Renal cortical epithelial cell (primary cell): ENCODE measurements around the gene USP31. TPM values are rescaled to one million over a fixed set of nuclear protein-coding genes. Genes with fewer than 3 reads are reported as not detected.
"Not testable (repeated sequence)": the region's sequence is repeated elsewhere in the genome, so short reads cannot be mapped to it uniquely, and the experiment has no call there.

ENCODE experiments used
- DNase-seq: peaks from one replicate; pipeline ENCODE4 v3.0.0-alpha.2; 2011; ENCODE audit warnings: low read depth
- total RNA-seq: library from RNA; depleted of rRNA; stranded (reverse); fragments of >200 nt; gene quantifications from 2 replicates; pipeline ENCODE4 v1.2.3, GENCODE V29; 2014

The USP31 gene
- total RNA-seq, 1 donor from 2014 or later, result 21.5 TPM

DNA sequence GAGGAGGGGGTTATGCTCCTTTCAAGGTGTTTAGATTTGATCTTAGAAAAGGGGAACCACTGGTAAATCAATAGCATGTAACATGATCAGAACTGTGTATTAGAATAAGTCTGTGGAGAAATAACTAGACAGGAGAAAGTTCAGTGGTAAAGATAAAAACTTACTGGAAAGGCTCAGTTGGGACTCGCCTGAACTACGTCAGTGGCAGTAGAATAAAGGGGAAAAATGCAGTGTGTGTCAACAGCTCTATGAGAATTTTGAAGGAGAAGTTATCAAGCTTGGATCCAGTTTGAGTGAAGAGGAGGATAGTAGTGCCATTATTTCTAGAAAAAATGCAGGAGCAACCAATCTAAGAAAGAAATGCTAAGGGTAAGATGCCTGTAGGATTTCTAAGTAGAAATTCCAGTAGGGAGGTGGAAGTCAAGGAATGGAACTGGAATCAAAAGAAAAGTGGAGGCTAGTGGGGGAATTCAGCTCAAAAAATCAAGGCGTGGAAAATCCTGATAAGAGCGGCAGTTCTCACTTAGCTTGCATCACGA is 48.2 kb downstream of the USP31 start:
- no peak for DNase-seq

DNA sequence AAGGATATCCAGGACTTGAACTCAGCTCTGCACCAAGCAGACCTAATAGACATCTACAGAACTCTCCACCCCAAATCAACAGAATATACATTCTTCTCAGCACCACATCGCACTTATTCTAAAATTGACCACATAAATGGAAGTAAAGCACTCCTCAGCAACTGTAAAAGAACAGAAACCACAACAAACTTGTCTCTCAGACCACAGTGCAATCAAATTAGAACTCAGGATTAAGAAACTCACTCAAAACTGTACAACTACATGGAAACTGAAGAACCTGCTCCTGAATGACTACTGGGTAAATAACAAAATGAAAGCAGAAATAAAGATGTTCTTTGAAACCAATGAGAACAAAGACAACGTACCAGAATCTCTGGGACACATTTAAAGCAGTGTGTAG is 52.8 kb downstream of the USP31 start:
- DNase-seq, result not testable (repeated sequence)

DNA sequence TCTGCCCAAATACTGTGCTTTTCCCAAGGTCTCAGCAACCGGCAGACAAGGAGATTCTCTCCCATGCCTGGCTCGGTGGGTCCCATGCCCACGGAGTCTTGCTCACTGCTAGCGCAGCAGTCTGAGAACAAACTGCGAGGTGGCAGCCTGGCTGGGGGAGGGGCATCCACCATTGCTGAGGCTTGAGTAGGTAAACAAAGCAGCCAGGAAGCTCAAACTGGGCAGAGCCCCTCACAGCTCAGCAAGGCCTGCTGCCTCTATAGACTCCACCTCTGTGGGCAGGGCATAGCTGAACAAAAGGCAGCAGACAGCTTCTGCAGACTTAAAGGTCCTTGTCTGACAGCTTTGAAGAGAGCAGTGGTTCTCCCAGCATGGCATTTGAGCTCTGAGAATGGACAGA is 55.1 kb downstream of the USP31 start:
- DNase-seq, result not testable (repeated sequence)

DNA sequence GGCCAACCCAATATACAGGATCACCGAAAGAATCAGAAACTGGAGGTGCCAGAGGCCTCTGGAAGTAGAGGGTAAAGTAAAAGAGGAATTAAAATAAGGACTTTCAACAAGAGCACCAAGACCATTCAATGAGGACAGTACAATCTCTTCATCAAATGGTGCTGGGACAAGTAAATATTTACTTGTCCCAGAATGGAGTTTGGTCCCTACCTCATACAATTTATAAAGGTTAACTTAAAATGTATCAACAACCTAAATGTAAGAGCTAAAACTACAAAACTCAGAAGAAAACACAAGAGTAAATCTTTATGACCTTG is 56.5 kb downstream of the USP31 start:
- no peak for DNase-seq

DNA sequence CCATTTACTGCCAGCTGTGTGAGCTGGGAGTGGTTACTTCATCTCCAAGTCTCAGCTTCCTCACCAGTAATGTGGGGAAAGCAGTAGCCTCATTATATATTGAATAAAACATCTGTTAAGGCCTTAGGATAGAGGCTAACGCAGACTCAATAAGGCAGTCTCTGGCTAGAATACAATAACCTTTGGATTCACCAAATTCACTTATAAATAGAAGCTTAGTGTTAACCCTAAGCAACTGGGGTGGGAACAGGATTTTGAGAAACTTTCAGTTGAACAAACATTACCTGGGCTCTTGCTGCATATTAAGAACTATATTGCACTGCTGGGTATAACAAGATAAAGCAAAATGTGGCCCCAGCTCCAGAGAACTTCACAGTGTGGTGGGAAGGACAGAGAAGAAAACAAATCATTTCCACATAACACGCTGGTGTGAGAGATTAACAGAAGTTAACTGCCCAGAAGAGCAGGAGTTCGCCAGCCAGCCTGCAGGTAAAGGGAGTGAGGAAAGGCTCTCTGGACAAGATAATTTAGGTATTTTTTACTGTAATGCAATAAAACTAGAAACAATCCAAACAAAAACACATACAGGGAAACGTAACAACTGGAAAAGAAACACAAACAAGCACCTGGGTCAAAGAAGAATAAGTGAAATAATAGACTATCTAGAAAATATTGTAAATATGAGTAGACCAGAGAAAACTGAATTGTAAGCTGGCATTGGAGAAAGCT is 57.0 kb downstream of the USP31 start:
- no peak for DNase-seq

DNA sequence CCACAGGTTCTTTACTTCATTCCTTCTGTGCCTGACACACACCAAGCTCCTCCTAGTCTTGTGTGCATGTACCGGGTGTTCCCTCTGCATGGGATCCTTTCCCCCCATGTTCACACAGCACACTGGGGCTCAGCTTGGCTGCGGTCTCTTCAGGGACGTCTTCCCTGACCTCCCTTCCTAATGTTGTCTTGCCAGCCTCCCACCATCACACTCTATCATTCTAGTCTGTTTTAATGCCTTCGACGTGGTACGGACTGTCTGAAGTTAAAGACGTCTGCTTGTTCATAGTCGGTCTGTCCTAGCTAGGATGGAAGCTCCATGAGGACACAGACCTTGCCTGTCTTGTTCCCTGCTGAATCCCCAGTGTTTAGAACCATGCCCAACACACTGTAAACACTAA is 60.1 kb downstream of the USP31 start:
- DNase-seq, result no peak

DNA sequence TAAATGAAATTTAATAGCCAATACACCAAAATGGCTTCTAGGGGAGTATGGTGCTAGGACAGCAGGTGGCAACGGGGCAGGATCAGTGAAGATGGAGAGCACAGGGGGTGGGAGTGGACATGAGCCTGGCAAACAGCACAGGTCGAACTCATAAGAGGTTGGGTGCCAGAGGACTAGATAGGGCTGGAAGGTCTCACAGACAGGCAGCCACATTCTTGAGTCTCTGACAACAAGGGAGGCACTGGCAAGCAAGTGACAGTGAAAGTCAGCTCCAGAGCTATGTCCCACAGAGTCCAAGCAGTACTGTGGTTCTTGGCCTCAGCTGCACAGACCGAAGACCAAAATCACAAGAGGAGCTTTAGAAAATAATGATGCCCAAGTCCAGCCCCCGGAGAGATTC is 61.2 kb downstream of the USP31 start:
- no peak for DNase-seq

DNA sequence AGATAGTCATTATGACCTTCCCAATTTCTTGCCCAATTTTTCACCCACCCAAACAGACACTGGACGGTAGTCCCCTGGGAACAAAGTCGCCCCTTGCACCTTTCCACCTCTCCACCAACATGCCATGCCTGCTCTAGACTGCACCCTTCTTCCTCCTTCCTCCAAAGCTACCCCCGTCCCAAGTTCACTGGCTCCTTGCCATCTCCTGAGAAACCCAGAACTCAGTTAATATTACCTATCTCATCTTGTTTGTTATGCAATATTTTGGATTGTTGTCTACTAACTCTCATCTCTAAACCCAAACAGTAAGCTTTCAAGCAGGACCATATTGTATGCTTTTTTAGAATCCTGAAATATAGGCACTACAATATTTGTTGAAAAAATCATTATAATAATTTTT is 63.3 kb downstream of the USP31 start:
- DNase-seq, result no peak

DNA sequence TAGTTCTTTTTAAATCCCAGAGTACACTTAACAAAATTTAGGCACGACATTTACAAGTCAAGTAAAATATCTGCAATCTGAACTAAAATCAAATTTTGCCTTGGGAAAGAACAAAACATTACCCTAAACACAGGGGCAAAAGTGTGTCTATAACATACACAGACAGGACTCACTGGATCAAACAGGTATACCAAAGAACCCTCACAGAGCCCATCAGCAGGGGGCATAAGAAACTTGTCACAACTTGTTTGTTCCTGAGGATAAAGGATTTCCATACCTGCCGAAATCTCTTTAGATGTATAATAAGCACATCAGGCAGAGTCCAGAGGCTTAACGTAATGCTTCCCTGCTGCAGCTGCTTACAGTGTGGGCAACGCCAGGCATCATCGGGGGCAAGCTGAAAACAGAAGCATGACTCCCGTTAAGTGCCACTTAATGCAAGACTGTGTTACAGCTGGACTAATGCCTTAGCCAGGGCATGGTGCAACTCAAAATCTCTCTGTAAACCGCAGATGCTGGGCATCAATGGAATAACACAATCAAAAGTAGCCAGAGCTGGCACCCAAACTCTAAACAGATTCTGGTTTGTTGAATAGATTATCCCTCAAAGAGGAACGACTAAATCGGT is 67.0 kb downstream of the USP31 start:
- peak; percentile 16 for DNase-seq

DNA sequence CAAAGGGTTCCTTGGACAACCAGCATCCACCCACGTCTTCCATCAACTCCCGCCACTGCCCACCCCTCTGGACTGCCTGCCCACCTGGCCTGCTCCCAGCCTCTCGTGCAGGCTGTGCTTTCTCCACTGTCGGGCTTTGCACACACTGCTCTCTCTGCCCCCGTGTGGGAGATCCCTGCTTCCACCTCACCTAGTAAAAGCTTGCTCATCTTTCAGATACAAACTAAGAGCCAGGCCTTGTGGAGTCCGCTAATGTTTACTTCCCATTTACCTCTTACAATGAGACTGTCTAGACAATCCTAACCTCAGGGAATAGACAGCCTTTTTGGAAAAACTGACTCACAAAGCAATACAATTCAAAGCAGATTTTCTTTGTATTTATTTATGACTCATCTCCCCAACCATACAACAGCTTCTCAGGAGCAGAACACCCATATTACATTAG is 67.6 kb downstream of the USP31 start:
- peak; percentile 63 for DNase-seq

DNA sequence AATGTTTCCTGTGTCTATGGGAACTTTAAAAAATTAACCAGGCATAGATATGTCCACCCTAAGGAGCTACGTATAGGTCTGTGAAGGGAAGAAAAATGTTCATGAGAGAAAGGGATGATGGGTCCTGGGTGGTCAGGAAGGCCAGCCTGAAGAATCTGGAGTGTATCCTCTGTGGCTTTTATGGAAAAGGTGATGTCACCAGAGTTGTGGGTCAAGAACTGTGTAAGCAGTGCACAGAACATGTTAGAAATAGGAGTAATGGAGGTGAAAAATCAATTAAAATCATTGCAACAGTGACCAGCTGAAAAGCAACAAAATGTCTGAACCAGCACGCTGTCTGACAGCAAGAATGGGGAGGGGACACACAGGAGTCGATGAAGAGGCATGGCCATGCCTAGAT is 68.5 kb downstream of the USP31 start:
- no peak for DNase-seq

DNA sequence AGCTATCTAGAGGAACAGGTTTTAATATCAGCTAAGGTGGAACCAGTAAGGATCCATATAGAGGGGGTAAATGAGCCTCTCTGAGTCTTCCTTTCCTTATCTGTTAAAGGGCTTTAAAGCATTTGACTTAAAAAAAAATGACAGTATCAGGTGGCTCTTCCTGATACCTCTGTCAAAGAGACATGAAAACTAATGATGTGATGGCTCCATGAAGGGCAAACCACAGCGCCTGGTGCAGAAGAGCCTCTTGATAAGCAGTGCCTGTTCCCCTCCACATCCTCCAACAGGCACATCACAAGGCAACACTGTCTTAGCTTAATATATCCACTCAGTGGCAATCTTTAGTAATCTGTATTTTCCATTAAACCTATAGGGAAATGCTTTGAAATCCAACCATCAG is 68.9 kb downstream of the USP31 start:
- DNase-seq, result no peak

DNA sequence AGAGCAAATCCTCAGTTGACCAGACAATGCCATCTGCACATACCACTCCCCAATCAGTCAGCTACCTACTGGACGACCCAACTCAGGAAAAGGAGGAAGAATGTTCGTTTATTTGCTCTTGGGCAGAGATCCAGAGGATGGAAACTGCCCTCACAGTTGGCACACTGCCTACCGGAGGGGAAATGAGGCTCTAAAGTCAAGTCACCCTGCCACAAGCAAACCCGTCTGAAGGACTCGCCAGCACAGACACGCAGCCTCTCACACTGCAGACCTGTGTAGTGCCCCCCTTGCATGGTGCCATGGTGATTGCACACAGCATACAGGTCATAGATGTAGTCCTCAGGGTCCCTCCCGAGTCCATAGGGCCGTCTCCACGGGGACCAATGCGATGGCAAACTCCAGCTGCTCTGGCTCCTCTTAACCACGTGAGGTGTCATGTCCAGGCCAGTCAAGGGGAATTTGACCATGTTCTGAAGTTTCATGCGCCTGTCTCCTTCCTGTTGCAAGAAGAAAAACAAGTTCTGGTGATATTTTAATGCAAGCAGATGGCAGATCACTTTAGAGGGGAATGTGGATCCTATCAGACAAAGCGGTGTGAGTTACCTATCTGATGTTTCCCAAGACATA is 69.5 kb downstream of the USP31 start:
- DNase-seq, result no peak

DNA sequence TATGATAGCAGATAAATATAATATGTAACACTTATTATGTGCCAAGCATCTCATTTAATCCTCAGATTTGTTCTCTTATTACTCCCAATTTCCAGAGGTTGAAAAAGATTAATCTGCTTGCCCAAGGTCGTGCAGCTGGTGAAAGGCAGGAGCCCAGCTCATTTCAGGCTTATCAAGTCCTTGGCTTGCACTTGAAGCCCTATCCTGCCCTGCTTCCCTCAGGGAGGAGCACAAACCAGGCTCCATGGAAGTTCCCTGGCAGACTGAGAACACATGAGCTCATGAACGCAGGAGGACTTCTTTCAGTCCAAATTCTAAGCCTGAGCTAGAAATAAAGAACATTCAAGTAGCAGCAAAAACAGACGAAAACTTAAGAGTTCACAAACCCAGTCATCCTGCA is 74.8 kb downstream of the USP31 start:
- no peak for DNase-seq

DNA sequence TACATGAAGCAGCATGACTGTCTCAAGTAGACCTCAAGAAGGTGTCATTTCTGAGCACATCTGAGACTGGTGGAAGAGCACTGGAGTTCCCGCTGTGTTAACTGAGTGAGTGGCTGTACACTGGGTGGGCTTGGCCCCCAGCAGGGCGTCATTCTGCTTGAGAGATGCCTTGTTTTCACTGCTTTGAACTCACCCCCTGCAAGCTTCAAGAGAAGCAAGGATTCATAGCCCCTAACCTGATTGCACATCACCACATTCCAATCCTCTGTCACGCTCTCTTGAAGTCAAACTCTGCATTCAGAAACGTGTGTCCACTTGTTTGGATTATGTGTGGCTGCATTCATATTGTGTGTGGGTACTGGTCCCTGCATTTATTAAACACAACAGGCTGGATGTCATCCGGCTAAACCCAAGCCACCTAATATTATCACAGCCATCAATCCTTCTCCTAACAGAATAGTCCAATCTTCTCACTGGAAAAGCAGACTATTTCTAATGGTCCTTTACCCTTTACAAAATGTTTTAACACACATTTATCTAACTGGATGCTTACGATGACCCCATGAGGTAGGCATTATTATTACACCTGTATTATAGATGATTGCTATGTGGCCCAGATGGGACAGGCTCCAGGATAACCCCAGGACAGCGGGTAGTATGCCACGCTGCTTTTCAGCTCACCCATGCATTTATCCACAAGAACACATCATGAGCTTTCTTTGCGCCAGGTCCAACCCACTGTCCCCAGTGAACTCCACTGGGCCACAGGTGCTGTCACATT is 76.3 kb downstream of the USP31 start:
- DNase-seq, result peak; percentile 28

DNA sequence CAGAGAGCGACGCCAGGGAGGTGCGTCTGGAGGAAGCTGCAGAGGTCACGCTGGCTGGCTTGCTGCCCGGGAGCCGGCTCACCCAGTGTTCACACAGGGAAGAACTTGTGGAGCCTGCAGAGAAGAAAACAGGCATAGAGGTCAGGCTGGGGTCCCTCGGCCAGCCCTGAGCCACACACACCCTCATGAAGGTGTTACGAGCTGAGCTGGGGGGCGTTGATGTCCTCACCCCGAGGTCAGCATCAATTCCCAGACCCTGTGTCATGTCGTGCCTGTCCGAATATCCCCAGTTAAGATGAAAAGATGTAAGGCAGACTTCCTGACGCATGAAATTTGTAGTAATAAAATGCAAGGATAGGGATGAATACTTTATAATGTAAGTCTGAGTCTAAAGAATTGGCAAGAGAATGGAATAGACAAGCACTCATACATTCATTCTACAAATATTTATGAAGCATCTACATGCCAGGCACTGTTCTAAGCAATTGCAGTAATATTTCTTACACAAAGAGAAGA is 77.1 kb downstream of the USP31 start:
- DNase-seq, result peak; percentile 31

DNA sequence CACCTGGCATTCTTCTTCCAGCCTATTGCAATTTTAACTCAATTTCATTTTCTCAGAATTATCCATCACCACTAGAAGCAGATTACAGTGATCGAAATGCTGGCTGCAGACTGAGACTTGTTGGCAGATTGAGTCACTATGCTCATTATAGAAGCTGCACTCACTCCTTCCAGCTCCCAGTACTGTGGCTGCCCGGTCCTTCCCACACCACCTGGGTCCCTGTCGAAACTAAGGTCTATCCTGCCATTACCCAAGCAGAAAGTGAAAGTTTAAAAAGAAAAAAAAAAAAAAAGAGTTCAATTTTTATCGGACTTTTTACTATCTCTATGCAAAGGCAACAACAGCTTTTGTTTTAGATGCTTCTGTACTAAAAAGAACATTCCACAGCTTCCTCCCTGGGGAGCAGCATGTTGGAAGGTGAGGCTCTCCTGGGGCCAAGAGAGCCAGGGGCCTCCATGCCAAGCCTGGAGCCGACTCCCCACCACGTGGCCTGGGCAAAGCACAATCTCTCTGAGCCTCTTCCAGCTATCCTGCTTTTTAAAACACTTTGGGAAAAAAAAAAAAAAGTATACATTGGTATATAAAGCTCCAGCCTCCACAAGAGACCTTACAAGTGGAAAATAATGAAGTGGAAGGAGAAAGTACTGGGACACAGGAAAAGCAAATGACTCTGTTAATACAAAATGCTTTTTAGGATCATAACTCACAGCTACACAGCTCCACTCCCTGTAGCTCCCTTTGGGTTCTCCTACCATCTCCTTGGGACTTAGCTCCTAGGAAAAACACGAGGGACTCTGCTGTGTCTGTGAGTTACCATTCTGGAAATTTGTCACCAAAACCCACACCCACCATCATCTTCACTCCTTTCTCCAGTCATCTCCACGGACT is 77.8 kb downstream of the USP31 start:
- no peak for DNase-seq

DNA sequence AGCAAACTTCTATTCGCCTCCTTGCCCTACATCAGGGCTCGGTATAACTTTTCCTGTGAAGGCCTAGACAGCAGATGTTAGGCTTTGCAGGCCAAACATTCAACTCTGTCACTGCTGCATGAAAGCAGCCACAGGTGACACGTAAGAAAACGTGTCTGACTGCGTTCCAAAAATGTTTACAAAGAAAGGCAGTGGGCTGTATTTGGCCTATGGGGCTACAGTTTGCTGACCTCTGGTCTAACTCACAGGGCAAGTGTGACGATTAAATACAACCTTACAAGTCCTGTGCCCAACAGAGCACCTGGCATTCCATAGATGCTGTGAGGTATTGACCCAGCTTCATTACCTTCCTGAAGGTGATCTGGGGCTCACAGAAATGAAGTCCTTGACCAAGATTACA is 79.4 kb downstream of the USP31 start:
- DNase-seq, result no peak

DNA sequence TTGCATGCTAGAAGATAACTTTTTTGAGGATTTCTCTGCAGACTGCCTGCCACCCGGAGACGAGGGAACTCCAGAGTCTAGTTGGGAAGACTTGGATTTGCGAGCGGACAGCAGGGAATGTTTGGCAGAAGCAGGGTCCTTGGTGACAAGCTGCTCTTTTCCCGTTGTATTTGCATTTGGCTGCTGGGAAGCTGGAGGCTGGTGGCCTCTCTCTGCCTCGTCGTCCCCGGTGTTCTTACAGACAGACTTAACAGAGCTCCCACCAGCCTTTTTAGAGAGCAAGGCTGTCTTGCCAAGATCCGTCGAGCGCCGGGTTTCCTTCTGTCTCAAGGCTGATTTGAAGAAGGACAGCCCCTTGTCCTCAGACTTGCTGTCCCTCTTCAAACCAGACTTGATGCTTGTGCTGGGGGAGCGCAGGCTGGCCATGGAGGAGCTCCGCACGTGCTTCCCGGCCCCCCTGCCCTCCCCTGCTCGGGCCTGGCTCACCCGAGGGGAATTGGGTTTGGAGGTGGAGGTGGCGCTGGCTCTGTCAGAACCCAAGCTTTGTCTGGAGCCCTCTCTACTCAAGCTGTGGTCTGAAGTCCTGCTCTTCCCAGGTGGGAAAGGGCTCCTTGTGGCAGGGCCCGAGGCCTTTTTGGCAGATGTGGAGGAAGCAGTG is 81.0 kb downstream of the USP31 start:
- no peak for DNase-seq

DNA sequence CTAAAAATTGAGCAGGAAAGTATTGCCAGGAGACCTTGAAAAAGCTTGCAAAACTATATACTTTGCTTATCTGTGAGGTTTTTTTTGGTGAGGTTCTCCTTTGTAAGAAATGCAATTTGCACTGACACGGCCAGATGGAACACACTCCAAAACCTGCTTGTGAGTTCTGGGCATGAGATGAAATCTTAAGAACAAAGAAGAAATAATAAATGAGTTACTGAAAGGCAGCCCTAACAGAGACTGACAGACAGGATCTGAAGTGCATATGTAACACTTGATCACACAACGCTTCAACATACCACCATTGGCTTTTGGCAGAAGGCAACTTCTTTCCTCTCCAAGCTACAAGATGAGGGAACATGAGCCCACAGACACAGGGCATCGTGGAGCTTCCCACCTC is 82.6 kb downstream of the USP31 start:
- DNase-seq, result no peak

DNA sequence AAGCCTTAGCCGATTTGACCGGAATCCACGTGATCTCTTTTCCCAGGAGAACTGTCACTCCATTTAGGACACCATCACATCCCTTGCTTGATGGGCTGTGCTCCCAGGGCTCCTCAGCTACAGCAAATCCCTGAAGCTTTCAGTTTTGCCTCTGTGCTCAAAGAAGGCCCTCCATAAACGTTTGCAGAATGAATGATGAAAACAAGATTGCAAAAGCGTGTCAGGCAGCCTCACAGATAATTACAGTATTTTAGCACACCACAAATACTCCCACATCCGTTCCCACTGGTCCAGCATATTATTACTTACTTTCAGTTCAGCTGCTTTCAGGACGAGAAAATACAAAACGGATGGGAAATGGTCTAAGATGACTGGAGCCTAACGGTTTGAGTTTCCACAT is 84.6 kb downstream of the USP31 start:
- DNase-seq, result no peak
